HFFc6 (cell line): Measurements from ENCODE around the gene DLG1. TPM values are rescaled to one million over a fixed set of nuclear protein-coding genes. Genes with fewer than 3 reads are reported as not detected.

Source experiments
- DNase-seq: peaks from one replicate; pipeline ENCODE4 v3.0.0-alpha.2; 2018
- H3K27ac Mint-ChIP-seq: 2 replicates; pipeline ENCODE4 v1.8.0; 2020; ENCODE audit warnings: mild to moderate bottlenecking, mixed read lengths
- H3K27me3 Mint-ChIP-seq: 2 replicates; pipeline ENCODE4 v1.8.0; 2021; ENCODE audit warnings: mild to moderate bottlenecking, moderate library complexity, mixed read lengths; ENCODE audit not compliant: insufficient read depth
- H3K36me3 Mint-ChIP-seq: 2 replicates; pipeline ENCODE4 v1.8.0; 2021; ENCODE audit warnings: low read depth, mixed read lengths
- H3K4me1 Mint-ChIP-seq: 2 replicates; pipeline ENCODE4 v1.8.0; 2020; ENCODE audit warnings: low read depth, mixed read lengths
- H3K4me3 Mint-ChIP-seq: 2 replicates; pipeline ENCODE4 v1.8.0; 2020; ENCODE audit warnings: mild to moderate bottlenecking, moderate library complexity, mixed read lengths
- H3K9me3 Mint-ChIP-seq: 2 replicates; pipeline ENCODE4 v1.8.0; 2020; ENCODE audit warnings: mild to moderate bottlenecking, mixed read lengths
- microRNA-seq: library from miRNA; unstranded; fragments of <30 nt; microRNA quantifications from one replicate; pipeline ENCODE4, GENCODE V29; 2019
- total RNA-seq, 6 experiments: library from RNA; stranded (reverse); fragmentation: NEBNext Ultra II Directional; extraction: Animal tissue kit (Norgen Biotek cat#: 25700); gene quantifications; 2 replicates in 1 of 6; 3 replicates in 5 of 6; pipeline ENCODE4 v1.2.3, GENCODE V29; 2021
- TF ChIP-seq, protein P1 (sequence below): fragments of 200-600 bp; sonication (generic); IDR thresholded peaks from 2 replicates; pipeline ENCODE4 v1.5.0; 2021; ENCODE audit warnings: antibody characterized with exemption, mild to moderate bottlenecking

The DLG1 gene
- total RNA-seq, 6 experiments from 2014 or later: 64.8 to 82.5 (median 74.7) TPM

DNA sequence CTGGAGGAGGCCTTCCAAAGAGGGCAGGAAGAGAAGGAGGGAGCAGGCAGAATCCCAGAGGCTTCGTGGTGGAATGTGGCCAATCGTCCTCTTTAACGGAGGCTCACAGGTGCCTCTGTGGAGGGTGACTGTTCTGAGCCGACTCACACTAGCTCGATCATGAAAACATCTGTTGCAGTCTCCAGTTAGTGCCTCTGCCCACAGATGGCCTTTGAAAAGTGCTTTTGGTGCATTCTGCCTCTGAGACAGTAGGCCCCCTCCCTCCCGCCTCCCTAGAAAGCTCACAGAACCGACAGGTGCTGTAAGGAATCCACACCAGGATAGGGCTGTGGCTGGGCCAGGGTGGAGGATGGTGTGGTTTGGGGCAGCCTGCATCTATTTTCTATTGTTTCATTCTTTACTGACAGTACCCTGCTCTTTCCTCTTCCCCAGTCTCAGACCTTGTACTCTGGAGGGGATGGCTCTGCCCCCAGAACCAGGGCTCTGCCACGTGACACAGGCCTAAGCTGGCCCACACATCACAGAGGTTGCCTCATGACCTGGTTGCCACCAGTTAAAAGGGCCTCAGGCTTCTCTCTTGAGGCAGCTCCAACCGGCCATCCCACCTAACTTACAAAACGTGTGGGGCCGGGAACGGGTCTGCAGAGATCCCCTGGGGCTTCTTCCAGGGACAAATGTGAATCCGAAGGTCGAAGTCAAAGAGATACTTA lies 302.6 kb downstream of the DLG1 start:
- TF ChIP-seq, protein P1, sequence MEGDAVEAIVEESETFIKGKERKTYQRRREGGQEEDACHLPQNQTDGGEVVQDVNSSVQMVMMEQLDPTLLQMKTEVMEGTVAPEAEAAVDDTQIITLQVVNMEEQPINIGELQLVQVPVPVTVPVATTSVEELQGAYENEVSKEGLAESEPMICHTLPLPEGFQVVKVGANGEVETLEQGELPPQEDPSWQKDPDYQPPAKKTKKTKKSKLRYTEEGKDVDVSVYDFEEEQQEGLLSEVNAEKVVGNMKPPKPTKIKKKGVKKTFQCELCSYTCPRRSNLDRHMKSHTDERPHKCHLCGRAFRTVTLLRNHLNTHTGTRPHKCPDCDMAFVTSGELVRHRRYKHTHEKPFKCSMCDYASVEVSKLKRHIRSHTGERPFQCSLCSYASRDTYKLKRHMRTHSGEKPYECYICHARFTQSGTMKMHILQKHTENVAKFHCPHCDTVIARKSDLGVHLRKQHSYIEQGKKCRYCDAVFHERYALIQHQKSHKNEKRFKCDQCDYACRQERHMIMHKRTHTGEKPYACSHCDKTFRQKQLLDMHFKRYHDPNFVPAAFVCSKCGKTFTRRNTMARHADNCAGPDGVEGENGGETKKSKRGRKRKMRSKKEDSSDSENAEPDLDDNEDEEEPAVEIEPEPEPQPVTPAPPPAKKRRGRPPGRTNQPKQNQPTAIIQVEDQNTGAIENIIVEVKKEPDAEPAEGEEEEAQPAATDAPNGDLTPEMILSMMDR: no peak
- Mint-ChIP-seq H3K4me3 (no peak overlapping the region), H3K27me3 (peaks cover 7% of the 10 kb centered on the region), H3K4me1 (no peaks in the 10 kb centered on the region), H3K36me3 (no peaks in the 10 kb centered on the region), H3K9me3 (no peaks in the 10 kb centered on the region), H3K27ac (no peak overlapping the region)
- no peak for DNase-seq

DNA sequence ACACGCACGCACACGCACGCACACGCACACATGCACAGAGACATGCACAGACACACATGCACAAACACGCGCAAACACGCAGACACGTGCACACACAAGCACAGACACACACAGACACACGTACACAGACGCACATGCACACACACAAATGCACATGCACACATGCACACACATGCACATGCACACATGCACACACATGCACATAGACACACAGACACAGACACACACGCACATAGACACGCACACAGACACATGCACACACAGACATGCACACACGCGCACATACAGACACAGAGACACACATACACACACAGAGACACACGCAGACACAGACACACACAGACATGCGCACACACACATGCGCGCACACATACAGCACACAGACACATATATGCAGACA lies 303.4 kb downstream of the DLG1 start:
- H3K4me1 Mint-ChIP-seq: no peaks in the 10 kb centered on the region
- H3K27ac Mint-ChIP-seq: no peak overlapping the region
- H3K4me3 Mint-ChIP-seq: no peak overlapping the region

DNA sequence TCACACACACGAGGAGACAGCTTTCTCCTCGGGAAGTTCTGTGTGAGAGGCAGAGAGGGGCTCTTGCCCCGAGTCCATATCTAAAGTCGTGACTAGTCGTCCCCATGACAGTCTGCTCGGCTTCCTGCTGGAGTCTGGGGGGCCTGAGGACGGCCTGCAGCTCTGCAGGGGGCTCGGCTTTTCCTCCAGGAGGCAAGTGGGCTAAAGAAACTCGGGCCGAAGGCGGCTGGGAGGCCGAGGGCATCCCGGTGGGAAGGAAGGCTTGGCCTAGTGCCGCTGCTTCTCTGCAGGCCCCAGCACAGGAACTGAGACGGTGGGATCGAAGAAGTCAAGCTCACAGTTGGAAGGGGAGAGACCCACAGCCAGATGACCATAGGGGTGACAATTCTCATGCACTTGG lies 304.4 kb downstream of the DLG1 start:
- Mint-ChIP-seq H3K27ac (no peak overlapping the region), H3K9me3 (no peaks in the 10 kb centered on the region), H3K4me3 (no peak overlapping the region), H3K36me3 (no peaks in the 10 kb centered on the region), H3K27me3 (peaks cover 15% of the 10 kb centered on the region), H3K4me1 (no peaks in the 10 kb centered on the region)
- no peak for DNase-seq
- TF ChIP-seq, protein P1: no peak

More for the DNA sequence above, 303.4 kb downstream of the DLG1 start:
- H3K36me3 Mint-ChIP-seq: no peaks in the 10 kb centered on the region
- TF ChIP-seq, protein P1: no peak
- H3K27me3 Mint-ChIP-seq: peaks cover 7% of the 10 kb centered on the region
- no peaks in the 10 kb centered on the region for H3K9me3 Mint-ChIP-seq
- DNase-seq: no peak

Small RNA genes within 50 kb of the gene (microRNA-seq; reads per million reads assigned to microRNA genes)
- gene MIR4797: not detected
